Smooth muscle cell (in vitro differentiated cells): Measurements from ENCODE around the gene LRRC4. TPM values are rescaled to one million over a fixed set of nuclear protein-coding genes. Genes with fewer than 3 reads are reported as not detected.
A peak's percentile ranks its signal among the peaks of the same experiment; 100 is the strongest.

Experiments used
- DNase-seq: peaks from one replicate; lab custom pipeline; 2025; ENCODE audit not compliant: unreplicated experiment; lab: John Stamatoyannopoulos, UW
- H2AFZ ChIP-seq: fragments of 200-600 bp; sonication (generic); 2 replicates; pipeline ENCODE4 v1.6.0; 2016; ENCODE audit warnings: antibody characterized with exemption, low read depth, mild to moderate bottlenecking
- H3F3A ChIP-seq: fragments of 200-600 bp; sonication (generic); 2 replicates; pipeline ENCODE4 v1.6.0; 2017; ENCODE audit warnings: antibody characterized with exemption, low read depth
- H3K27ac ChIP-seq: fragments of 200-600 bp; sonication (generic); 2 replicates; pipeline ENCODE4 v1.5.1; 2016; ENCODE audit warnings: low read depth, mild to moderate bottlenecking
- H3K27me3 ChIP-seq: fragments of 200-600 bp; sonication (generic); 2 replicates; pipeline ENCODE4 v1.6.1; 2016; ENCODE audit warnings: low read depth, mild to moderate bottlenecking
- H3K36me3 ChIP-seq: fragments of 200-600 bp; sonication (generic); 2 replicates; pipeline ENCODE4 v1.5.1; 2016; ENCODE audit warnings: low read depth
- H3K4me1 ChIP-seq: fragments of 200-600 bp; sonication (generic); 2 replicates; pipeline ENCODE4 v1.5.1; 2016; ENCODE audit warnings: low read depth
- H3K4me2 ChIP-seq: fragments of 200-600 bp; sonication (generic); 2 replicates; pipeline ENCODE4 v1.6.0; 2016; ENCODE audit warnings: mild to moderate bottlenecking
- H3K4me3 ChIP-seq: fragments of 200-600 bp; sonication (generic); 2 replicates; pipeline ENCODE4 v1.5.1; 2016; ENCODE audit warnings: mild to moderate bottlenecking
- H3K79me2 ChIP-seq: fragments of 200-600 bp; sonication (generic); 2 replicates; pipeline ENCODE4 v1.6.0; 2016; ENCODE audit warnings: low read depth, mild to moderate bottlenecking
- H3K9ac ChIP-seq: fragments of 200-600 bp; sonication (generic); 2 replicates; pipeline ENCODE4 v1.6.0; 2016; ENCODE audit warnings: low read depth
- H3K9me3 ChIP-seq: fragments of 200-600 bp; sonication (generic); replicated peaks from 2 replicates; pipeline ENCODE4 v1.5.1; 2016; ENCODE audit warnings: low read depth
- H4K20me1 ChIP-seq: fragments of 200-600 bp; sonication (generic); 2 replicates; pipeline ENCODE4 v1.6.0; 2016; ENCODE audit warnings: low read depth
- CTCF ChIP-seq: fragments of 200-600 bp; sonication (generic); IDR thresholded peaks from 2 replicates; pipeline ENCODE4 v1.5.1; 2017; ENCODE audit warnings: borderline replicate concordance, mild to moderate bottlenecking, antibody characterized with exemption; ENCODE audit not compliant: insufficient read depth, poor library complexity, severe bottlenecking
- WGBS: methylation state at CpG from one replicate; pipeline ENCODE4 v1.1.7; 2016; ENCODE audit warnings: low lambda C conversion rate; 5-methylcytosine and 5-hydroxymethylcytosine counted together
- polyA plus RNA-seq: library from polyadenylated mRNA; unstranded; fragments of >200 nt; fragmentation: Nextera tagmentation; extraction: Ambion mirVana; gene quantifications from 2 replicates; pipeline ENCODE4 v1.2.1, GENCODE V29; 2016
- total RNA-seq: library from RNA; depleted of rRNA; stranded (reverse); fragments of >200 nt; gene quantifications from 2 replicates; pipeline ENCODE4 v1.2.3, GENCODE V29; 2014

The LRRC4 gene
- total and polyA plus RNA-seq, 2 experiments from 2014 or later = not detected

DNA sequence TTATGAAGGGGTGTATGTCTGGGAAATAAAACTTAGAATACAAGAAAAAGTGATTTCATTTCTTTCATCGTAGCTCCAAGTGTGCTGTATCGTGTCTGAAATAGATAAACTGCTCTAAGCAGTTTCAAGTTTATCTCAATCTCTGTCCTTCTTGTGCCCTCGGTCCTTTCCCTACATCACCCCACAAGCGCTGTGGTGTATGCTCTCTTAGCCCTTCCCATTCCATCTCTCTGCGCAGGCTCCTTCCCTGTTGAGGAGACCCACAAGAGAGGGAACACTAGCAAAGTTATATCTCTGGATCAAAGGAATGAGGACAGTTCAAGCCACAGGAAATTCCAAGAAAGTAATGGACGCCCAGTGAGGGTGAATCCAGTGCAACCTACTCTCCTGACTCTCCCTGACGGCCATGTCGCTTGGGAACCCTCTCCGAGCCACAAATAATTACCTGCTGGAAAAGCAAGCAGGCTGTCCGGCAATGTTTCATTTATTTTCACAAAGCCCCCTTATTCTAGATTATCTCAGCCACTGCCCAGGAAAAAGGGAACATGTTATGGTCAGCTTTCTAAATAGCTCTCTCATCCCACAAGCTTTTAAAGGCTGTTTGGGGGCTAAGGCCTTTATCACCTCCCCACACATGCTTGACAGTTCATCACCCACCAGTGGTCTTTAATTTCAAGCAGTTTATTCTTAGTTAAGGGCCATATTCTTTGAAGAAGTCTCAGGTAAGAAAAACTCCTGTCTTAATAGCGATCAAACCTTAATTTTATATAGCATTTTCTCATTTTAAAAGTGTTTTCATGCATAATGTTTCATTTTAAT is 34.8 kb downstream of the LRRC4 start:
- Histone ChIP-seq H3K4me3 (no peak overlapping the region), H3K36me3 (no peaks in the 10 kb centered on the region), H3K27ac (no peak overlapping the region), H3K79me2 (peaks cover 1% of the 10 kb centered on the region), H3K4me1 (peaks cover 20% of the 10 kb centered on the region), H2AFZ (no peak overlapping the region), H3K4me2 (peak overlapping the region; percentile 44), H4K20me1 (peaks cover 99% of the 10 kb centered on the region), H3K27me3 (no peaks in the 10 kb centered on the region), H3K9me3 (no peaks in the 10 kb centered on the region), H3F3A (peaks cover 2% of the 10 kb centered on the region), H3K9ac (no peak overlapping the region)
- TF ChIP-seq CTCF = no peak
- WGBS = 79% methylated on average over 11 of the region's 11 CpGs
- DNase-seq = no peak

DNA sequence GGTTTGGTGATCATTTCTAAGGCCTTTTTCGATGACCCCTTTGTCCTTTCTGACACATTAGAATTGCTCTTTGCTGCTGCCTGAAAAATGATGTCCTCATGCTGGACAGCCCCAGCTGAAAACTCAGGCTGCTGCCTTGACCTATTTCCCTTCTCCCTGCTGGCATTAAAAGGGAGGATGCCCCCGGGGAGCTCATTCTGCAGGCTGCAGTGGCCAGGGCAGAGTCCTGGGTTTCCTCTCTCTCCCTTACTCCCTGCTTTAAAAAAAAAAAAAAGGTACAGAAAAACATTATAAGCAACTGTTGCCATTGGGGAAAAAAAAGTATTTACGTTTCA is 35.4 kb downstream of the LRRC4 start:
- H3K27ac ChIP-seq = peak overlapping the region; percentile 13

GRCh38 chr7:127995156-127995880 is 35.9 kb downstream of the LRRC4 start:
- TF ChIP-seq CTCF = no peak
- Histone ChIP-seq H2AFZ (no peak overlapping the region), H3K9ac (no peak overlapping the region), H3K27me3 (no peaks in the 10 kb centered on the region), H3K4me1 (peaks cover 20% of the 10 kb centered on the region), H3F3A (peaks cover 2% of the 10 kb centered on the region), H3K27ac (peak overlapping the region; percentile 13), H3K4me3 (no peak overlapping the region), H3K9me3 (no peaks in the 10 kb centered on the region), H3K4me2 (peak overlapping the region; percentile 8), H4K20me1 (peaks cover 99% of the 10 kb centered on the region), H3K36me3 (no peaks in the 10 kb centered on the region), H3K79me2 (no peaks in the 10 kb centered on the region)
- WGBS = 44% methylated on average over 3 of the region's 3 CpGs
- no peak for DNase-seq

More for the DNA sequence above, 35.4 kb downstream of the LRRC4 start:
- Histone ChIP-seq H3K4me1 (peaks cover 20% of the 10 kb centered on the region), H3K79me2 (no peaks in the 10 kb centered on the region), H3K36me3 (no peaks in the 10 kb centered on the region), H3K4me3 (no peak overlapping the region), H3K27me3 (no peaks in the 10 kb centered on the region), H3K9me3 (no peaks in the 10 kb centered on the region), H2AFZ (no peak overlapping the region), H3K9ac (no peak overlapping the region), H3F3A (peaks cover 2% of the 10 kb centered on the region), H3K4me2 (no peak overlapping the region), H4K20me1 (peaks cover 99% of the 10 kb centered on the region)
- WGBS = 76% methylated on average over 3 of the region's 3 CpGs
- no peak for DNase-seq
- TF ChIP-seq CTCF = no peak
